RWPE1 (cell line): ENCODE data around the gene SERGEF.

Source experiments
- CTCF ChIA-PET: fragments of 350-600 bp; sonication (Branson Sonifier 250); formaldehyde crosslinking; extraction: SDS; loops from one replicate; lab custom pipeline; 2021; lab: Yijun Ruan, JAX
- POLR2A ChIA-PET: fragments of 400-600 bp; formaldehyde crosslinking; extraction: SDS; loops from one replicate; lab custom pipeline; 2020; ENCODE audit warnings: antibody characterized with exemption; ENCODE audit not compliant: low non-redundant PET; lab: Yijun Ruan, JAX
- DNase-seq: peaks from one replicate; pipeline ENCODE4 v3.0.0; 2012; ENCODE audit warnings: low spot score
- H3K27ac ChIP-seq: fragments of 450-650 bp; 2 replicates; pipeline ENCODE4 v1.5.1; 2017
- TF ChIP-seq, protein P1 (sequence below): fragments of 450-650 bp; conservative IDR thresholded peaks from 2 replicates; pipeline ENCODE4 v1.5.1; 2017; ENCODE audit warnings: low read depth, mild to moderate bottlenecking

SERGEF gene

DNA sequence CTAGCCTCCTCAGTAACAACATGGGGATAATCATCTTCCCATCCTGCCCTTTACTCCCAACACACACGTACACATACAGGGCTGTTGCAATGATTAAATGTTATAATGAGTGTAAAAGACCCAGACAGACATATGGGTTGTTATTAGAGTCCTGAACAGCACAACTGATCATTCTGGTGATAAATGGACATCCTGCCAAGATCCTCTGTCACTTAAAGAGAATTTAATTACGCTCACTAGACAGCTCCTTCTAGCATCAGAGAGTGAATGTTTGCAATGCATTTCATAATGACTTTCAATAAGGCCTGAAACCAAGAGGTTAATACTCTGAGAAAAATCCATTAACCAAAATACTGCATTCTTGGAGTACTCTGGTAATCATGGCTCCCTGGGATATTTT is 162.5 kb downstream of the SERGEF start:
- no peak overlapping the region for H3K27ac ChIP-seq
- ChIA-PET CTCF (interaction anchor here (0.6 to 0.7 kb wide), 2 partner anchors 15 to 258 kb away, joined by 3 read pairs; no protein-coding TSS in a partner anchor), POLR2A (no interaction called here)
- TF ChIP-seq, protein P1, sequence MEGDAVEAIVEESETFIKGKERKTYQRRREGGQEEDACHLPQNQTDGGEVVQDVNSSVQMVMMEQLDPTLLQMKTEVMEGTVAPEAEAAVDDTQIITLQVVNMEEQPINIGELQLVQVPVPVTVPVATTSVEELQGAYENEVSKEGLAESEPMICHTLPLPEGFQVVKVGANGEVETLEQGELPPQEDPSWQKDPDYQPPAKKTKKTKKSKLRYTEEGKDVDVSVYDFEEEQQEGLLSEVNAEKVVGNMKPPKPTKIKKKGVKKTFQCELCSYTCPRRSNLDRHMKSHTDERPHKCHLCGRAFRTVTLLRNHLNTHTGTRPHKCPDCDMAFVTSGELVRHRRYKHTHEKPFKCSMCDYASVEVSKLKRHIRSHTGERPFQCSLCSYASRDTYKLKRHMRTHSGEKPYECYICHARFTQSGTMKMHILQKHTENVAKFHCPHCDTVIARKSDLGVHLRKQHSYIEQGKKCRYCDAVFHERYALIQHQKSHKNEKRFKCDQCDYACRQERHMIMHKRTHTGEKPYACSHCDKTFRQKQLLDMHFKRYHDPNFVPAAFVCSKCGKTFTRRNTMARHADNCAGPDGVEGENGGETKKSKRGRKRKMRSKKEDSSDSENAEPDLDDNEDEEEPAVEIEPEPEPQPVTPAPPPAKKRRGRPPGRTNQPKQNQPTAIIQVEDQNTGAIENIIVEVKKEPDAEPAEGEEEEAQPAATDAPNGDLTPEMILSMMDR = no peak
- no peak for DNase-seq

DNA sequence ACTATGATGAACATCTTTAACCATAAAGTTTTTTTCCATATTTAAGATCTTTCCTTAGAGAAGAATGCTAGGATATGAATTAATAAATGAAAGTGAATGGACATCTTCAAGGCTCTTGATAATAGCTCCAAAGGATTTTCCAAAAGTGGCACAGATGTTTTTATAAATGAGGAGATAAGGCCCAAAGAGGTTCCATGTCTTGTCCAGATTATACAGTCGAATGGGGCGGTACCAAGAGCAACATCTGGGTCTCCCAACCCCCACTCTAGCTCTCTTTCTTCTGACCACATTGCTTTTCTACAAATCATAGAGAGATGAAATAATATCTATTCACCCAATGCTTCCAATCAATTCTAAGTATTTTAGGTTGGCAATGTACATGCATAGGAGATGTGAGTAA is 164.1 kb downstream of the SERGEF start:
- POLR2A ChIA-PET = no interaction called here
- CTCF ChIA-PET = interaction anchor here (0.6 to 1.0 kb wide), 2 partner anchors 57 to 117 kb away, joined by 3 to 5 read pairs; no protein-coding TSS in a partner anchor
- TF ChIP-seq, protein P1 = no peak
- no peak for DNase-seq
- no peak overlapping the region for H3K27ac ChIP-seq

DNA sequence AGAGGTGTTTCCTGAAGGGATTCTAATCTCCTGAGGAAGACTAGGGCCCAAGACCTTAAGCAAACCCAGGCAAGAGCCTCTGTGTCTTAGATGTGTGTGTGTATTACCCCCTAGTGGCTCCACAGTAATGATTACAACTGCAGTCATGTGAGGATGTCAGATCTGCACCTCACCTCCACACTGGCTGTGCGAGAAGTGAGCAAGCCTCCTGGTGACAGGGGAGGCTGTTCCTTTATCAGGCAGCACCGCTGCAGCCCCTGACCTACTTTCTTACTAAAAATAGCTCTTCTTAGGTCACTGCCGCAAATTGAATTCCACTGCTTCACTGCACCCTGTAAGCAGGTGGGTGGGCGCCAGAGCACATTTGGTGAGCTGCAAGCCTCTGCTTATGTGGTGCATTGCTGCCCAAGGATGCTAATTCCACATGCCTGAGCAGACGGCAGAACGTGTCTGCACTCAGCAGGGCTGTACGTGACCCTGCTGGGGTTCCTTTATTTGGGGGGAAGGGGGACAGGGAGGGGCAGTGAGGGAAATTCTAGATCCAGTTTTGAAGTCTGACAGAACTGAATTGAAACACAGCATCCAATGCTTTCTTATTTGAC is 165.9 kb downstream of the SERGEF start:
- DNase-seq = no peak
- ChIA-PET CTCF (interaction anchor here (0.6 kb wide), 1 partner anchor 292 kb away, joined by 3 read pairs; no protein-coding TSS in a partner anchor), POLR2A (no interaction called here)
- TF ChIP-seq, protein P1 = no peak
- H3K27ac ChIP-seq = no peak overlapping the region

DNA sequence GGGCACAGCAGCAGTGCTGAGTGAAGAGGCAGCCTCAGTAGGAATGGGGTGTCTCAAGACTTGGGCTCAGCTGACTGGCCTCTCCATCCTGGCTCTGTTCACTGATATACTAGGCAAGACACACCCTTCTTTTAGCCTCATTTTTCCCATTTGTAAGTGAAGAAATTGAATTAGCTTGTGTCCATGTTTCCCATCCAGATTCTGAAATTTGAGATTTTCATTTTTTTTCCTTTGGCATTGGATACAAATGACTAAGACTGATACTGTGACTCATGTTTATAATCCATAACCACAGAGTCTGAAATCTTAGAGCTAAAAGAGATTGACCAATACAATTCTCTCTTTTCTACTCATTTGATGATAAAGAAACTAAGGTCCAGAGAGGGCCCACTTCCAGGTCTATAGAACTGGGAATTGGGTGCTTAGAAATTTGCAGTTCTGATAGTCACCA is 167.4 kb downstream of the SERGEF start:
- ChIA-PET POLR2A (no interaction called here), CTCF (interaction anchor here (1.2 to 1.4 kb wide), 2 partner anchors 103 to 115 kb away, joined by 3 read pairs; no protein-coding TSS in a partner anchor)
- DNase-seq = peak; percentile 57
- TF ChIP-seq, protein P1 = no peak
- H3K27ac ChIP-seq = no peak overlapping the region

DNA sequence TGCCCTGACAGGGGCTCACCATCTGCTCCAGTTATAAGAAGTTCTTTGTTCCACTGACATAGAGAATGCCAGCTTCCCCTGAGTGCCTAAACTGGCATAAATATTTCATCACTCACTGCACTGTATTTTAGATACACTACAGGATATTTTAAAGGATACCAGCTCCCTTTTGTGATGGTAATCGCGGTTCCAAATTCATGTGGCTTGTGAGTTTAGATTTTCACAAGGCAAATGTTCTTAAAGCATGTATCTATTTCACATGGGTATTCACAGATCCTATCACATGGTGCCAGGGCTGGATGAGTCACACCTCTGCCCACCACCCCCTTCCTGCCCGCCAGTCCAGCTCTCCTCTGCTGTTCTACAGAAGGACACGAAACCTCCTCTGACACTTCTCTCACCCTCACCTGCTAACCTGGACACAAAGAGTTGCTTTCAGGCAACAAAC is 172.7 kb downstream of the SERGEF start:
- no peak for DNase-seq
- no peak overlapping the region for H3K27ac ChIP-seq
- CTCF ChIA-PET = interaction anchor here (0.6 to 1.6 kb wide), 4 partner anchors 25 to 146 kb away, joined by 3 to 6 read pairs (median 3); no protein-coding TSS in a partner anchor
- TF ChIP-seq, protein P1 = no peak
- POLR2A ChIA-PET = no interaction called here

DNA sequence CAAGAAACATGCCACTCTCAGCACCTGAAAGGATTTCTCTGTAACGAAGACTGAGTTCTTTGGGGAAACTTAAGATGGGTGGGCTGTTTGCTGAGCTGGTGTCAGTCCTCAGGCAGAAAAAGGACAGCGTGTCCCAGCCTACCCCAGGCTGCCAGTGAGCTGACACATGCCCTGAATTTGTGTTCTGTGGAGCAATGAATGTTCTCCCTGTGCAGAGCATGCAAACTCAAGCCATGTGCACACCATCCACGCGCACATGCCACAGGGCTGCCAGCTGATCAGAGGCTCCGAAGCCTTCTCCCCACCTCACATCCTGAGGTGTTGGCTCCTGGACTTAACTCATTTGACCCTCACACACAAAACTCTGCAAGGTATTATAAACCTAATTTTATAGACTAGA is 173.4 kb downstream of the SERGEF start:
- DNase-seq = no peak
- ChIA-PET CTCF (interaction anchor here (1.4 to 1.6 kb wide), 2 partner anchors 26 to 108 kb away, joined by 3 to 6 read pairs; no protein-coding TSS in a partner anchor), POLR2A (no interaction called here)
- no peak overlapping the region for H3K27ac ChIP-seq
- TF ChIP-seq, protein P1 = no peak
